Measurements from ENCODE around the gene MAN1A1. TPM values are rescaled to one million over a fixed set of nuclear protein-coding genes. Genes with fewer than 3 reads are reported as not detected.

The MAN1A1 gene
- total RNA-seq, 1 experiment from 2014 or later, result 19.0 TPM

DNA sequence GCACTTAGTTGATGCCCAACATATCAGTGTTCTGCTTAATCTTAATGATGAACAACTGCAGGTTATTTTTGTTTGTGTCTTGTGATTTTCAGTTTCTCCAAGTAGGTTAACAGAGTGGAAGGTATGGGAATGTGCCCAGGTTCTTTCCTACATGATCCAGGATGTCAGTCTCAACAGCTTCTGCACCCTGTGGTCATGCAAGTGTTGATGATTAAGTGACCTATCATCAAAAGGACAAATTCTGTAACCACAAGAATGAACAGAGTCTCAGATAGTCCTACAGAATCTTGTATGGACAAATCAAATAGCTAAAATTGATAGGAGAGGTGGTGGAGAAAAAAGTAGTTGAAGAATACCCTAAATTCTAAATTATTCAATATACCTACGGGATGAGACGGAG is 26.1 kb downstream of the MAN1A1 start:
- intact Hi-C loops (cut with micrococcal nuclease), result no loop called here
- Histone ChIP-seq H3K27me3 (ENCODE audit: low read length) (no peaks in the 10 kb centered on the region), H3K9me2 (replicated peaks; ENCODE audit: low read length) (no peaks in the 10 kb centered on the region), H3K4me3 (ENCODE audit: low read length) (no peak overlapping the region), H3K27ac (ENCODE audit: low read length) (no peak overlapping the region), H3K9ac (ENCODE audit: low read length) (no peak overlapping the region), H2AFZ (ENCODE audit: low read length) (no peak overlapping the region), H3F3A (ENCODE audit: low read length, unreplicated experiment) (no peaks in the 10 kb centered on the region), H3K79me2 (ENCODE audit: low read length) (no peaks in the 10 kb centered on the region), H3K9me3 (ENCODE audit: low read length) (no peaks in the 10 kb centered on the region), H4K20me1 (ENCODE audit: low read length) (no peaks in the 10 kb centered on the region), H3K4me1 (ENCODE audit: insufficient read depth, low read length) (peaks cover 7% of the 10 kb centered on the region), H3K4me2 (ENCODE audit: low read length) (no peak overlapping the region), H3K36me3 (ENCODE audit: low read depth, low read length) (no peaks in the 10 kb centered on the region)
- no peak for DNase-seq
- BruUV-seq (replicated peaks), result no TSS peak
- ChIA-PET POLR2A (ENCODE audit: unreplicated experiment) (no interaction called here), CTCF (no interaction called here)
- ATAC-seq, result peak; percentile 18; the same call in 1 of the 2 replicates
- TF ChIP-seq EZH2phosphoT487 (IDR thresholded peaks at IDR 0.05; ENCODE audit: borderline replicate concordance, low read length), result no peak
- TF ChIP-seq EZH2 (IDR thresholded peaks at IDR 0.05; ENCODE audit: low read length, unreplicated experiment), result no peak
- TF ChIP-seq, protein P1, sequence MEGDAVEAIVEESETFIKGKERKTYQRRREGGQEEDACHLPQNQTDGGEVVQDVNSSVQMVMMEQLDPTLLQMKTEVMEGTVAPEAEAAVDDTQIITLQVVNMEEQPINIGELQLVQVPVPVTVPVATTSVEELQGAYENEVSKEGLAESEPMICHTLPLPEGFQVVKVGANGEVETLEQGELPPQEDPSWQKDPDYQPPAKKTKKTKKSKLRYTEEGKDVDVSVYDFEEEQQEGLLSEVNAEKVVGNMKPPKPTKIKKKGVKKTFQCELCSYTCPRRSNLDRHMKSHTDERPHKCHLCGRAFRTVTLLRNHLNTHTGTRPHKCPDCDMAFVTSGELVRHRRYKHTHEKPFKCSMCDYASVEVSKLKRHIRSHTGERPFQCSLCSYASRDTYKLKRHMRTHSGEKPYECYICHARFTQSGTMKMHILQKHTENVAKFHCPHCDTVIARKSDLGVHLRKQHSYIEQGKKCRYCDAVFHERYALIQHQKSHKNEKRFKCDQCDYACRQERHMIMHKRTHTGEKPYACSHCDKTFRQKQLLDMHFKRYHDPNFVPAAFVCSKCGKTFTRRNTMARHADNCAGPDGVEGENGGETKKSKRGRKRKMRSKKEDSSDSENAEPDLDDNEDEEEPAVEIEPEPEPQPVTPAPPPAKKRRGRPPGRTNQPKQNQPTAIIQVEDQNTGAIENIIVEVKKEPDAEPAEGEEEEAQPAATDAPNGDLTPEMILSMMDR (conservative IDR thresholded peaks at IDR 0.05; ENCODE audit: low read depth, low read length), result no peak

DNA sequence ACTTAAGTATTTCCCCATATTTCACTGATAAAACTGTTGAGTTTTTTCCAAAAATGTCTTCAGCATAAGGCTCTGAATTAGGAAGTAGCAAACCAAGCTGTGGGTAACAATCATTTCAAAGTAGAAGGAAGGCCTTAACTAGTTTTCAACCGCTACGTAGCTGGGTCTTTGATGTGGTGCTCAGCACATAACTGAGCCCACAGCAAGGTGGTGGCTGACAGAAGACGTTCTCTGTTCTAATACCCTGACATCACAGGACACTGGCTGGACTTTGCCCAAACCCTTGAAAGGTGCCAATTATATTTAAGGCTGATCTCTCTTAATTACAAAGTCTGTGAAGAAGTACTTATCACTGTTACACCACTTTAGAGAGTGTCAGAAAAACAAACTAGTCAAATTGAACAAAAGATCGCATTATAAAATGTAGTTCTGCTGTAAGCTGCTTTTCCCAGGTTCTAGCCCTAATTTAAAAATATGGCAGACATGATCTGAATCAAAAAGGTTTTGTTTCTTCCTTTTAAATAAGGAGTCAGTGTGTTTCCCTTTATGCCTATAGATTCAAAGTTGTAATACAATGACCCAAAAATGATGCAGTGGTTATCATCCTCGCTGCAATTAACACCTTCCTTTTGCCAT is 26.7 kb downstream of the MAN1A1 start:
- Histone ChIP-seq H3K4me2 (ENCODE audit: low read length) (no peak overlapping the region), H3K9ac (ENCODE audit: low read length) (no peak overlapping the region), H3K4me3 (ENCODE audit: low read length) (no peak overlapping the region), H3K9me3 (ENCODE audit: low read length) (no peaks in the 10 kb centered on the region), H3K4me1 (ENCODE audit: insufficient read depth, low read length) (peaks cover 7% of the 10 kb centered on the region), H3K9me2 (replicated peaks; ENCODE audit: low read length) (no peaks in the 10 kb centered on the region), H2AFZ (ENCODE audit: low read length) (no peak overlapping the region), H3F3A (ENCODE audit: low read length, unreplicated experiment) (no peaks in the 10 kb centered on the region), H3K79me2 (ENCODE audit: low read length) (no peaks in the 10 kb centered on the region), H4K20me1 (ENCODE audit: low read length) (no peaks in the 10 kb centered on the region), H3K27ac (ENCODE audit: low read length) (no peak overlapping the region), H3K36me3 (ENCODE audit: low read depth, low read length) (no peaks in the 10 kb centered on the region), H3K27me3 (ENCODE audit: low read length) (no peaks in the 10 kb centered on the region)
- no TSS peak for BruUV-seq (replicated peaks)
- ATAC-seq (no peak), DNase-seq (no peak)
- intact Hi-C loops (cut with micrococcal nuclease), result no loop called here
- TF ChIP-seq EZH2phosphoT487 (IDR thresholded peaks at IDR 0.05; ENCODE audit: borderline replicate concordance, low read length), result no peak
- TF ChIP-seq EZH2 (IDR thresholded peaks at IDR 0.05; ENCODE audit: low read length, unreplicated experiment), result no peak
- TF ChIP-seq, protein P1 (conservative IDR thresholded peaks at IDR 0.05; ENCODE audit: low read depth, low read length), result no peak
- CTCF ChIA-PET, result no interaction called here
- POLR2A ChIA-PET (ENCODE audit: unreplicated experiment), result no interaction called here

DNA sequence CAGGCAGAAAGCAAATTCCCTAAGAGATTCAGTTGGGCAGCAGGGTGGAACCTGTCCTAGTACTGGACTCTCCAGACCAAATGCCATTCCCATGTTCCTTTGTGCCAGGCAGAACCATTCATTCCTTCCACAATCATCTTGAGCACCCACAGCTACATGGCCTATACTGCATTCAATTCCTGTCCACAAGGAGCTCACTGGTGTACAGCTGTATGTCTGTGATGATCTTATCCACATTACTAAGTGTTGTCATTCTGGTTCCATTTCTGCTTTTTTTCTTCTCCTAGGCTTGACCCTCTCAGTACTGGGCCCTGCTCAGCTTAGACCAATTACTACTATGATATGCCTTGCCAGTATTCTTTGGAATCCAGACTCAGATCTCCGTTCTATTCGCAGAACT is 27.5 kb downstream of the MAN1A1 start:
- H3K4me1 ChIP-seq (ENCODE audit: insufficient read depth, low read length), result peaks cover 7% of the 10 kb centered on the region
- no peaks in the 10 kb centered on the region for H3F3A ChIP-seq (ENCODE audit: low read length, unreplicated experiment)
- intact Hi-C loops (cut with micrococcal nuclease), result no loop called here
- H3K27me3 ChIP-seq (ENCODE audit: low read length), result no peaks in the 10 kb centered on the region
- ChIA-PET CTCF (no interaction called here), POLR2A (ENCODE audit: unreplicated experiment) (no interaction called here)
- no peak overlapping the region for H3K9ac ChIP-seq (ENCODE audit: low read length)
- no peak for TF ChIP-seq EZH2phosphoT487 (IDR thresholded peaks at IDR 0.05; ENCODE audit: borderline replicate concordance, low read length)
- no peak for TF ChIP-seq EZH2 (IDR thresholded peaks at IDR 0.05; ENCODE audit: low read length, unreplicated experiment)
- TF ChIP-seq, protein P1 (conservative IDR thresholded peaks at IDR 0.05; ENCODE audit: low read depth, low read length), result no peak
- H3K79me2 ChIP-seq (ENCODE audit: low read length), result no peaks in the 10 kb centered on the region
- H3K27ac ChIP-seq (ENCODE audit: low read length), result no peak overlapping the region
- no peaks in the 10 kb centered on the region for H3K9me2 ChIP-seq (replicated peaks; ENCODE audit: low read length)
- no TSS peak for BruUV-seq (replicated peaks)
- no peaks in the 10 kb centered on the region for H3K36me3 ChIP-seq (ENCODE audit: low read depth, low read length)
- DNase-seq, result no peak
- H4K20me1 ChIP-seq (ENCODE audit: low read length), result no peaks in the 10 kb centered on the region
- H3K9me3 ChIP-seq (ENCODE audit: low read length), result no peaks in the 10 kb centered on the region
- H3K4me2 ChIP-seq (ENCODE audit: low read length), result no peak overlapping the region
- H2AFZ ChIP-seq (ENCODE audit: low read length), result no peak overlapping the region
- no peak overlapping the region for H3K4me3 ChIP-seq (ENCODE audit: low read length)
- ATAC-seq, result no peak

All from PC-3 (cell line).